WI38 (cell line): ENCODE results near the gene INPP5A.

ENCODE experiments used
- H3K4me3 ChIP-seq: 2 replicates; pipeline ENCODE4 v1.5.1; 2011; ENCODE audit warnings: low read depth, mild to moderate bottlenecking, control low read depth, low read length
- TF ChIP-seq, protein P1 (sequence below): IDR thresholded peaks from 2 replicates; pipeline ENCODE4 v1.5.1; 2012; ENCODE audit warnings: low read depth, mild to moderate bottlenecking, control low read depth, low read length

INPP5A gene

GRCh38 chr10:132659206-132660091 is 121.9 kb downstream of the INPP5A start:
- no peak overlapping the region for H3K4me3 ChIP-seq
- TF ChIP-seq, protein P1, sequence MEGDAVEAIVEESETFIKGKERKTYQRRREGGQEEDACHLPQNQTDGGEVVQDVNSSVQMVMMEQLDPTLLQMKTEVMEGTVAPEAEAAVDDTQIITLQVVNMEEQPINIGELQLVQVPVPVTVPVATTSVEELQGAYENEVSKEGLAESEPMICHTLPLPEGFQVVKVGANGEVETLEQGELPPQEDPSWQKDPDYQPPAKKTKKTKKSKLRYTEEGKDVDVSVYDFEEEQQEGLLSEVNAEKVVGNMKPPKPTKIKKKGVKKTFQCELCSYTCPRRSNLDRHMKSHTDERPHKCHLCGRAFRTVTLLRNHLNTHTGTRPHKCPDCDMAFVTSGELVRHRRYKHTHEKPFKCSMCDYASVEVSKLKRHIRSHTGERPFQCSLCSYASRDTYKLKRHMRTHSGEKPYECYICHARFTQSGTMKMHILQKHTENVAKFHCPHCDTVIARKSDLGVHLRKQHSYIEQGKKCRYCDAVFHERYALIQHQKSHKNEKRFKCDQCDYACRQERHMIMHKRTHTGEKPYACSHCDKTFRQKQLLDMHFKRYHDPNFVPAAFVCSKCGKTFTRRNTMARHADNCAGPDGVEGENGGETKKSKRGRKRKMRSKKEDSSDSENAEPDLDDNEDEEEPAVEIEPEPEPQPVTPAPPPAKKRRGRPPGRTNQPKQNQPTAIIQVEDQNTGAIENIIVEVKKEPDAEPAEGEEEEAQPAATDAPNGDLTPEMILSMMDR: no peak

DNA sequence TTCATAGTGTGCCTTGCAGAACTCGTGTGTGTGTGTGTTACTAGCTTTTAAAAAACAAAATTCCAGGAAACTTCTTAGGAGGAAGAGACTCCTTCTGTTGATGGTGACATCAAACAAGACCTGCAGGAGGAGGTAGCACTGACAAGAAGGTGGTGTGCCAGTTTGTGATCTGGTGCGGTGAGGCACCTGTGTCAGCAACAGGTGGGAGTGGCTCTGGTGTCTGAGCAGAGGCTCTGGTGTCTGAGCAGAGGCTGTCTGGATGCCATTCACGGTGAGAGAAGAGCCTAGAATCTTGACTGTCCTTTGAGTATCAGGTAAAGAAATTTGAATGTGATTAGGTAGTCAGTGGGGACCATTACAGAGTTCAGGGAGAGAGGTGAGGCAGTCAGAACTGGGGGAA is 122.8 kb downstream of the INPP5A start:
- no peak overlapping the region for H3K4me3 ChIP-seq
- TF ChIP-seq, protein P1: no peak

- TF ChIP-seq, protein P1: no peak
- no peak overlapping the region for H3K4me3 ChIP-seq
Measured at GRCh38 chr10:132662186-132662920, 124.8 kb downstream of the INPP5A start.

GRCh38 chr10:132663666-132664365 is 126.2 kb downstream of the INPP5A start:
- TF ChIP-seq, protein P1: no peak
- H3K4me3 ChIP-seq: no peak overlapping the region

DNA sequence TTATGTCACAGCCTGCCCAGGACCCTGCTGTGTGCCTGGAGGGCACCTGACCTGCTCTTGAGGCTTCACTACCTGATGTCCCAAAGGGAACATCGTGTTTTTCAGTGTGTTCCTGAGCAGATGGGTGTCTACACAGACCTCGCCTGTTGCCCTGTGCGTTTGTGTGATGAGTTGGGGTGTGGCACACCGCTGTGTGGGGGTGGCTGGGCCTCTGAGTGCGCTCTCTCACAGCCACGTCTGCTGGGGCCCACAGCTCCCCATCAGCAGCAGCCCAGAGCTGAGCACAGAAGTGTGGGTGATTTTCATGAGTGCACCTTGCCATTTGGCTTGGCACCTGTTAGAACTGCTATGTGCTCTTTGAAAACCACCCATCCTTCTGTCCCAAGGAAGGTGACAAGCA is 126.8 kb downstream of the INPP5A start:
- no peak overlapping the region for H3K4me3 ChIP-seq
- TF ChIP-seq, protein P1: no peak

DNA sequence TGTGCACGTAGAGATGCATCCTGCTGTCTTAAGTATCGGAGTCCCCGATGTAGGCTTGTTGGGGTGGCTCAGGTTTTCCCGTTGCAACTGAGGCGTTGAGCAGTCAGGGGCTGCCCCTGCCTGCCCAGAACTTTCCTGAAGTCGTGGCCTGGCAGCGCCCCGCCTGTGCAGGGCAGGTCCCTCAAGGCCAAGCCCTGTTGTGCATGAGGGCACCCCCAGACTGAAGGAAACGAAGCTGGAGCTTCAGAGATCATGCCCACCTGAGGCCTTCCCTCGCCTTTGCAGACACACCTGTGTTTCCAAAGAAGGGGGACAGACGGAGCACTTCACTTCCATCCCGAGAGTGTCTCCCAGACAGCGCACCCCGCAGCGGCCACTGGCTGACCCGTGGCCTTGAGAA is 127.3 kb downstream of the INPP5A start:
- TF ChIP-seq, protein P1: no peak
- no peak overlapping the region for H3K4me3 ChIP-seq
